Stomach (tissue), 4 donors: ENCODE measurements around the gene FAM236D.
"Not testable (repeated sequence)": the region's sequence is repeated elsewhere in the genome, so short reads cannot be mapped to it uniquely, and the experiment has no call there.

Experiments used
- EP300 ChIP-seq: sonication (generic); formaldehyde crosslinking; IDR thresholded peaks from one replicate; pipeline ENCODE4 v1.6.1; 2017; ENCODE audit warnings: antibody characterized with exemption
- POLR2A ChIP-seq, 4 donors: fragments of 450-650 bp; IDR thresholded peaks; one replicate each; pipeline ENCODE4 v1.6.1; 2016; ENCODE audit warnings: antibody characterized with exemption in 4 of 4, control low read depth in 2 of 4, mild to moderate bottlenecking in 1 of 4, moderate library complexity in 1 of 4
- POLR2AphosphoS5 ChIP-seq, 3 donors: sonication (generic); formaldehyde crosslinking; IDR thresholded peaks; one replicate each; pipeline ENCODE4 v1.6.1; 2016; ENCODE audit warnings: antibody characterized with exemption in 3 of 3
- TF ChIP-seq, protein P1 (sequence below), 7 experiments: fragments of 450-650 bp in 4 of 7; fragments of 200-600 bp in 3 of 7; sonication (generic) in 3 of 7; IDR thresholded peaks; one replicate each; pipeline ENCODE4 v1.5.1; 2016 to 2019; ENCODE audit warnings: antibody characterized with exemption in 7 of 7, control low read depth in 2 of 7, mild to moderate bottlenecking in 1 of 7

DNA sequence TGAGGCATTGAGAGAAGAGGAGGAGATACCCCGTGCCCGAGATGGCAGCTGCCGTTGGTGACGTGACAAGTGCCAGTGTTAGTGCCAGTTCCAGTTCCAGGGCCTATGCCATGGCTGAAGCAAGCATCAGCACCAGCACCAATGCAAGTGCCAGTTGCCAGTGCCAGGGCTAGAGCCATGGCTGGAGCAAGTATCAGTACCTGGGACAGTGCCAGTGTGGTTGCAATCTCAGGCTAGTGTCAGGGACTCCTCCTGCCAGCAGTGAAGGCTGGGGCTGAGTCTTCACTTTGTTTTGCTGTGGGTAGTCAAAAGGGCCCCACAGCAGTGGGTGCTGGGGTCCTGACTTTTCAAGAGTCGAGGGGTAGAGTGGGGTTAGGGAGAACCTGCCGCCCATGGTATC lies 29.9 kb downstream of the FAM236D start:
- TF ChIP-seq, protein P1, sequence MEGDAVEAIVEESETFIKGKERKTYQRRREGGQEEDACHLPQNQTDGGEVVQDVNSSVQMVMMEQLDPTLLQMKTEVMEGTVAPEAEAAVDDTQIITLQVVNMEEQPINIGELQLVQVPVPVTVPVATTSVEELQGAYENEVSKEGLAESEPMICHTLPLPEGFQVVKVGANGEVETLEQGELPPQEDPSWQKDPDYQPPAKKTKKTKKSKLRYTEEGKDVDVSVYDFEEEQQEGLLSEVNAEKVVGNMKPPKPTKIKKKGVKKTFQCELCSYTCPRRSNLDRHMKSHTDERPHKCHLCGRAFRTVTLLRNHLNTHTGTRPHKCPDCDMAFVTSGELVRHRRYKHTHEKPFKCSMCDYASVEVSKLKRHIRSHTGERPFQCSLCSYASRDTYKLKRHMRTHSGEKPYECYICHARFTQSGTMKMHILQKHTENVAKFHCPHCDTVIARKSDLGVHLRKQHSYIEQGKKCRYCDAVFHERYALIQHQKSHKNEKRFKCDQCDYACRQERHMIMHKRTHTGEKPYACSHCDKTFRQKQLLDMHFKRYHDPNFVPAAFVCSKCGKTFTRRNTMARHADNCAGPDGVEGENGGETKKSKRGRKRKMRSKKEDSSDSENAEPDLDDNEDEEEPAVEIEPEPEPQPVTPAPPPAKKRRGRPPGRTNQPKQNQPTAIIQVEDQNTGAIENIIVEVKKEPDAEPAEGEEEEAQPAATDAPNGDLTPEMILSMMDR (IDR thresholded peaks at IDR 0.05), result not testable (repeated sequence)
- TF ChIP-seq POLR2A (IDR thresholded peaks at IDR 0.05); EP300; POLR2AphosphoS5 (IDR thresholded peaks at IDR 0.05): not testable (repeated sequence)
